GM20431 (cell line): ENCODE measurements around the gene AOPEP.

Experiments
- in situ Hi-C: fragments of 300-500 bp; cut with MseI, MboI; formaldehyde crosslinking; loops from one replicate; pipeline ENCODE4 v1.15.0; 2020; ENCODE audit warnings: low sequenced_read_pairs; ENCODE audit not compliant: unreplicated experiment

AOPEP gene

DNA sequence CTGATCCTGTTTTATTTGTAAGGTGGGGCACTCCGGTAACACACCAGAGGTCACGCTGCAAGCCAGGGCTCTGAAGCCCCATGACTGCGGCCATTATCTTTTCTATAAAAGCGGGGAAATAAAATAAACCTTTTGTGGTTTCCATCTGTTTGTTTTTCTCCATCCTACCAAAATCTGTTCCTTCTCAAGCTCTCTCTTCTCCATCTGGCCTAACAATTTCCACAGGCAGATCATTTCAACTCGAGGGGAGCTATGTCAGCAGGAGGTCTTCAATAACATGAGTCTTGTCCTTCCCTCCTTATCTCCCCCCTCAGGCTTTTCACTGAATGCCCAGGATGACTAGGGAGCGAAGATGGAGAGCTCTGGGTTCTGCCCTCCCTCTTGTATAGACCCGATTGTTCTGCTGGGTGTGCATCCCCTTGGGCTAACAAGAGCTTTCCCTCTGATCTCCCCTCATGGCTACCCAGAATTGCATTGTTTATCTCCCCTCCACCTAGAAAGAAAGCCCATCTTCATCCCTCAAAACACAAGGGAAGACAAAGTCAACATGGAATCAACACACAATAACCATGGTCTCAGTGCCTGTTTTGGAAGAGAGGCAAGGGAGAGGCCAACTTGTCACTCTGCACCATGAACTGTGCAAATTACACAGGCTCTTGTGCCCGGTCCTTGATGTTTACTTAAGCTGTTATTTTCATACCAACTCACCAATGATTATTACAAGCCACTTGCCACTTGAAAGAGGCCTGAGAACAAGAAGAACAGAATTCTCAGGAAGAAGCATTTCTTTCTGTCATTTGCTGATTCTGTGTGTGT is 403.2 kb downstream of the AOPEP start:
- in situ Hi-C loops = loop anchor here (25.0 kb wide), 1 partner anchor 442 kb away; no protein-coding TSS in a partner anchor

GRCh38 chr9:95130484-95130883 is 404.0 kb downstream of the AOPEP start:
- in situ Hi-C loops = loop anchor here (25.0 kb wide), 1 partner anchor 443 kb away; no protein-coding TSS in a partner anchor

DNA sequence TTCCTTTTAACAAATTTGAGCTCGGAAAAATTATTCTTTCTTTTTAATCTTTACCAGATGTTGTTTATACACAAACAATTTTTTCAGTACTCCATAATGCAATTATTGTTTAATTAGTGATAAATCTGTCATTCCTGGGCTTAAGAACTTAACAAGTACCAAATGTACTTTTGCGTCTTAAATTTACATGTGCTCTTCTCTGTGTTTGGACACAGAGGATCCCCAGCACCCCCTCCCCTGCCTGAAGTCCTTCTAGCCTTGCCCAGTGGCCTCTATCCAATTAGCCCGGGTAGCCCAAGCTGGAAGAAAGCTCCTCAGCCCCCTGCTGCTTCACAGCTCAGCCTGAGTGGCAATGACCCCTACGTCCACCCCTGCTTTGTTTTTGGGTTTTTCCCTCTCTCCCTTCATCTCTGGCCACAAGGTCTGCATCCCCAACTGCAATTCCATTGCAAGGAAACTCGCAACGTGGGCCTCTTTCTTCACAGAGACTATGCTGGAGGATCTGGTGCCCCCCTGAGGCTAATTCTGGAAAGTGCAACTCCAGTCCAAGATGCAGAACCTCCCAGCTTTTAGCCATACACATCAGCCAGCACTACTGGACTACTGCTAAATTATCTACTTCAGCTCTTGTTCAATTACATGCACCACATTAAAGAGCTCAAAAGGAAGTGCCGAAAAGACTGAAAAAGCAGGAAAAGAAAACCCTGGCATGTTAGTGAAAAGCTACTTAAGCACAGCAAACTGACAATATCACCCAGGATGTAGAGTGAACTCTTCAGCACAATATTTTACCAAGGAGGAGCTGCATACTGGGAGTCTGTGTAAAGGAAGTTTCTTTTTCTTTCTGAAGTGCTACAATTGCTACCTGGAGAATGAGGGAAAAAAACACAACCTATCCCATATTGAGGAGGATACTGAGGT is 404.8 kb downstream of the AOPEP start:
- in situ Hi-C loops = loop anchor here (25.0 kb wide), 1 partner anchor 444 kb away; no protein-coding TSS in a partner anchor

DNA sequence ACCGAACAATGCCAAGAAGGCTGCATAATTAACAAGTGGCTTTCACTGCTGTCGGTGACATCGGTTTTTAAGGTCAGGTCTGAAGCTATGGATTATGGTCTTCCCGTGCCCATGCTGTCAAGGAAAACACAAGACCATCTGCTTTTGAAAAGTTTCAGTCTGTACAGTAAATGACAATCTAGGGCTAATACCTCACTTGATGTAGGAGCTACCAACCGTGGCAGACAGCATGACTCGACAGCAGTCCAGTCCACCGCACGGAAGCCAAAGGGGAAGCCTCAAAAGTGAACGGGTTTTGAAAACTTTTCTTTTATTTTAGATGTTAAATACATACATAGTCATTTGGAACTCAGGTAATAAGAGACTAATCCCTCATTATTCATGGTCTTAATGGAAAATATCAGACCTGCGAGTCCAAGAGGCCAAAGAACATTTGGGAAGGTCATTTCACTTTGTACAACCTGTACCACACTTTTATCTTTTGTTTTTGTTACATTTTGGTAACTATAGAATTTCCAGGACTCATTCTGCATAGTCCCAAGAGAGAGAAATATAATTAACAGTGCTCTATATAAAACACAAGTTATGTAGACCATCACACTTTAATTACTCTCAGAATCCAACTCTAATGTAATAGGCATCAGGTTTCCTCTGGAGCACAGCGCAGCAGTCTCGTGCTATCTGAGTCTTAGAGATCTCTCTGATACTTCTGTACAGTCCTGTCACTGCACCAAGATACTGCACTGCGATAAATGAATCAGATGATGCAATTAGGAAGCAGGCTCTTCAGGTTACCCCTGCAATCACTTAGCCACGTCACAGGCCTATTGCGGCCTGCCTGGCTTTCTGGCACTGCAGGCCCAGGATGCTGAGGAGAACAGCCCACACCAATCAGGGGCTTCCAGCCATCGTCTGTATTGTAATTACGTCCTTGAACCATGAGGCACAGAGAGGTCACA is 406.1 kb downstream of the AOPEP start:
- in situ Hi-C loops = loop anchor here (25.0 kb wide), 1 partner anchor 445 kb away; no protein-coding TSS in a partner anchor

DNA sequence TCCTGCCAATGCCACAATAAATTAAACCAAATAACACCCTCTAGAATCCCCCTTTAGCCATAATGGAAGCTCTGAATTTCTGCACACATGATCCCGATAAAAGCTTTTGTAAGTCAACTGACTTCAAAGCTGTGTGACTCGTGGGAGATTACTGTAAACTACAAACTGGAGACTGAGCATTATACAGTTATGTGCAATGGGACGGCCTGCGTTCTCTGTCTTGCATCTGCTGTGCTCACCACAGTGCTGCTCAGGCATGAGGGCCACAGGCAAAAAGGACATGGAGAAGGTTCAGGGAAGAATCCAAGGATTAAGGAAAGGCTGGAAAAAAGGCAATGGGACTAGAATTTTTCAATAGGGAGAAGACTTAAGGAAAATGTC is 406.8 kb downstream of the AOPEP start:
- in situ Hi-C loops = loop anchor here (25.0 kb wide), 1 partner anchor 446 kb away; no protein-coding TSS in a partner anchor

GRCh38 chr9:95134457-95134881 is 408.0 kb downstream of the AOPEP start:
- in situ Hi-C loops = loop anchor here (25.0 kb wide), 1 partner anchor 447 kb away; no protein-coding TSS in a partner anchor

DNA sequence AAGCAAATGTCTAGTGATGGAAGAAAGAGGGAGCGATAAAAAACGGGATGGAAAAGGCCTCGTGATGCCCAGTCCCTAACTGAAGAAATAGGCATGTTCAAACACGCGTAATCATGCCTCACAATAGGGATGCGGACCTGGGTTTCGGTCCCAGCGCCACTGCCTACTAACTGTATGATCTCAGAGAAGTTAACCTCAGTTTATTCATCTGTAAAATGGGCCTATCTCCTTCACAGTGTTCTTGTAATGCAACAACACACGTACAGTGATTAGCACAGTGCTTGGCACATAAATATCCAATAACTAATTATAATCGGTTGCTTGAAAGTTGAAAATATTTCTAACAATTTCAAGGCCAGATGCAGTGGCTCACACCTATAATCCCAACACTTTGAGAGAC is 409.3 kb downstream of the AOPEP start:
- in situ Hi-C loops = loop anchor here (25.0 kb wide), 1 partner anchor 448 kb away; no protein-coding TSS in a partner anchor
